Endothelial cell of umbilical vein (primary cell): ENCODE results near the gene INPP5B. TPM values are rescaled to one million over a fixed set of nuclear protein-coding genes. Genes with fewer than 3 reads are reported as not detected.

Experiments
- BruUV-seq: library from RNA; stranded (reverse); fragments of 400-500 nt; replicated peaks from 2 replicates; lab custom pipeline; 2021; lab: Mats Ljungman, UMichigan
- CTCF ChIA-PET: fragments of 300-600, 350-600 bp; sonication (Branson Sonifier 250); formaldehyde crosslinking; loops from one replicate; lab custom pipeline; 2021; ENCODE audit warnings: antibody characterized with exemption, inconsistent platforms; lab: Charles Lee
- POLR2A ChIA-PET: fragments of 300-600, 350-600 bp; sonication (Branson Sonifier 250); formaldehyde crosslinking; loops from one replicate; lab custom pipeline; 2021; ENCODE audit warnings: antibody characterized with exemption, inconsistent platforms; lab: Charles Lee
- DNase-seq: peaks from one replicate; pipeline ENCODE4 v3.0.0-alpha.2; 2011; ENCODE audit warnings: low read depth, low spot score
- FAIRE-seq: peaks from 2 replicates; lab custom pipeline; 2011; peaks lifted over from hg19 to GRCh38; lab: Jason Lieb, UNC
- H2AFZ ChIP-seq: 2 replicates; pipeline ENCODE4 v1.6.0; 2012; ENCODE audit warnings: low read depth, low read length, control low read depth, inconsistent platforms
- H3K27ac ChIP-seq: 2 replicates; pipeline ENCODE4 v1.5.1; 2011; ENCODE audit warnings: low read depth, mild to moderate bottlenecking, control low read depth, low read length, moderate library complexity; ENCODE audit not compliant: insufficient read depth
- H3K27me3 ChIP-seq, 2 experiments: 2 replicates each; pipeline versions ENCODE4 v1.6.0 to v1.6.1; 2011; ENCODE audit warnings: low read length in 2 of 2, mixed read lengths in 1 of 2; ENCODE audit not compliant: control insufficient read depth in 2 of 2, insufficient read depth in 2 of 2
- H3K36me3 ChIP-seq, 2 experiments: 2 replicates in 1 of 2; 3 replicates in 1 of 2; pipeline ENCODE4 v1.5.1; 2011; ENCODE audit warnings: low read length in 2 of 2, mild to moderate bottlenecking in 1 of 2, moderate library complexity in 1 of 2; ENCODE audit not compliant: control insufficient read depth in 2 of 2, insufficient read depth in 2 of 2; ENCODE audit errors: extremely low read depth in 1 of 2
- H3K4me1 ChIP-seq: 3 replicates; pipeline ENCODE4 v1.5.1; 2011; ENCODE audit warnings: mild to moderate bottlenecking, low read length; ENCODE audit not compliant: control insufficient read depth, insufficient read depth; ENCODE audit errors: extremely low read depth
- H3K4me2 ChIP-seq: 2 replicates; pipeline ENCODE4 v1.6.1; 2011; ENCODE audit warnings: low read length, control low read depth, mixed read lengths; ENCODE audit not compliant: insufficient read depth
- H3K4me3 ChIP-seq, 3 experiments: fragments of 200-600 bp in 1 of 3; sonication (generic), shearing (Covaris generic) in 1 of 3; replicated peaks in 1 of 3; 2 replicates each; pipeline ENCODE4 v1.5.1; 2011 to 2016; ENCODE audit warnings: control low read depth in 3 of 3, low read length in 3 of 3, mild to moderate bottlenecking in 2 of 3, inconsistent platforms in 1 of 3, low read depth in 1 of 3, moderate library complexity in 1 of 3; ENCODE audit not compliant: insufficient read depth in 1 of 3
- H3K79me2 ChIP-seq: 2 replicates; pipeline ENCODE4 v1.6.0; 2012; ENCODE audit warnings: low read length, inconsistent platforms; ENCODE audit not compliant: control insufficient read depth, insufficient read depth
- H3K9ac ChIP-seq: replicated peaks from 2 replicates; pipeline ENCODE3; 2011; ENCODE audit warnings: low read length, control low read depth; ENCODE audit not compliant: insufficient read depth; ENCODE audit errors: extremely low read depth
- H3K9me1 ChIP-seq: replicated peaks from 3 replicates; pipeline ENCODE4 v1.6.0; 2011; ENCODE audit warnings: mild to moderate bottlenecking, low read length; ENCODE audit not compliant: control insufficient read depth, insufficient read depth; ENCODE audit errors: extremely low read depth
- H3K9me3 ChIP-seq: replicated peaks from 2 replicates; pipeline ENCODE4 v1.5.1; 2012; ENCODE audit warnings: low read length, inconsistent platforms; ENCODE audit not compliant: control insufficient read depth, insufficient read depth
- H4K20me1 ChIP-seq: replicated peaks from 2 replicates; pipeline ENCODE3; 2011; ENCODE audit warnings: mild to moderate bottlenecking, low read length; ENCODE audit not compliant: control insufficient read depth, insufficient read depth; ENCODE audit errors: extremely low read depth
- CTCF ChIP-seq, 2 donors: IDR thresholded peaks; 1 replicate in 1 of 2; 2 replicates in 1 of 2; pipeline ENCODE4 v1.5.1; 2011; ENCODE audit warnings: low read length in 2 of 2, mild to moderate bottlenecking in 2 of 2, moderate library complexity in 2 of 2, control low read depth in 1 of 2, inconsistent platforms in 1 of 2, low read depth in 1 of 2; ENCODE audit not compliant: insufficient read depth in 1 of 2; ENCODE audit errors: extremely low read depth in 1 of 2
- EZH2 ChIP-seq: IDR thresholded peaks from 2 replicates; pipeline ENCODE4 v1.6.1; 2012; ENCODE audit warnings: borderline replicate concordance, low read depth, mild to moderate bottlenecking, moderate library complexity, low read length, inconsistent platforms; ENCODE audit not compliant: severe bottlenecking
- FOS ChIP-seq: IDR thresholded peaks from 2 replicates; pipeline ENCODE4 v1.6.1; 2011; ENCODE audit warnings: mild to moderate bottlenecking, low read length, moderate library complexity, borderline replicate concordance; ENCODE audit not compliant: insufficient read depth
- GATA2 ChIP-seq: IDR thresholded peaks from 2 replicates; pipeline ENCODE4 v1.7.0; 2011; ENCODE audit warnings: low read depth, mild to moderate bottlenecking, moderate library complexity, mixed read lengths, low read length; ENCODE audit not compliant: insufficient read length, insufficient read depth
- JUN ChIP-seq: IDR thresholded peaks from 2 replicates; pipeline ENCODE4 v1.6.1; 2011; ENCODE audit warnings: borderline replicate concordance, low read depth; ENCODE audit not compliant: insufficient read length, insufficient read depth
- MAX ChIP-seq: IDR thresholded peaks from 2 replicates; pipeline ENCODE4 v1.6.1; 2011; ENCODE audit not compliant: insufficient read depth, insufficient read length
- MYC ChIP-seq: IDR thresholded peaks from one replicate; pipeline ENCODE4 v1.6.1; 2011; ENCODE audit warnings: mild to moderate bottlenecking, low read depth, low read length
- POLR2A ChIP-seq: IDR thresholded peaks from 2 replicates; pipeline ENCODE4 v1.6.1; 2012; ENCODE audit warnings: low read depth, mild to moderate bottlenecking, control low read depth, low read length
- POLR2AphosphoS5 ChIP-seq: IDR thresholded peaks from 2 replicates; pipeline ENCODE4 v1.6.1; 2012; ENCODE audit warnings: low read depth, mild to moderate bottlenecking, control low read depth, low read length, moderate library complexity; ENCODE audit not compliant: insufficient read depth
- dilution Hi-C: fragments of 300-500 bp; cut with MboI; formaldehyde crosslinking; loops from one replicate; pipeline ENCODE4 v1.15.0; 2019; ENCODE audit warnings: low sequenced_read_pairs; ENCODE audit not compliant: extremely low pct_ligation_motif_present
- intact Hi-C: fragments of 100-400 bp; cut with micrococcal nuclease; formaldehyde crosslinking; loops from one replicate; pipeline ENCODE4 v1.10.0; 2022
- polyA plus RNA-seq, 4 experiments: library from polyadenylated mRNA; depleted of rRNA in 3 of 4; stranded (reverse) in 3 of 4; unstranded in 1 of 4; fragments of >200 nt; gene quantifications; 2 replicates each; pipeline versions ENCODE4 v1.2.1 to v1.2.3, GENCODE V29; 2011 to 2012; ENCODE audit warnings: missing spikeins in 1 of 4
- total RNA-seq: library from RNA; stranded (reverse); gene quantifications from 2 replicates; pipeline ENCODE4 v1.2.3, GENCODE V29; 2021

The INPP5B gene
- total and polyA plus RNA-seq, 2 donors (not counting 3 experiments of a cell fraction or from before 2014, with no cell fraction given) = 7.4 to 14.7 TPM

DNA sequence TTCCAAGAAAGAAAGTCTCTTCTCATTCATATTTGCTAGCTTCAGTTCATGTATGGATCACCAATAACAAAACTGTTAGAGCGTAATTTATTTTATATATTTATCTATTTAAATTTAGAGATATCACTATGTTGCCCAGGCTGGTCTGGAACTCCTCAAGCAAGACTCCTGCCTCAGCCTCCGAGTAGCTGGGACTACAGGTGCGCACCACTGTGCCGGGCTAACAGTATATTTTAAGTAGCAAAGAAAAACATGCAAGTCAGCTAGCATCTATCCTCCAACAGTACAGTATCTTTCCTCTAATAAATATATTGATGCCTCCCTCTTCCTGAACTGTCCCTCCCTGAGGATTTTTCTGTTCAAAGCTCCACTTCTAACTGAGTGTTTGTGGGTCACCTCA lies 21.5 kb downstream of the INPP5B start:
- Histone ChIP-seq H2AFZ (no peak overlapping the region), H3K9me1 (no peaks in the 10 kb centered on the region), H3K79me2 (no peaks in the 10 kb centered on the region), H3K9ac (no peak overlapping the region), H3K4me1 (no peaks in the 10 kb centered on the region), H4K20me1 (no peaks in the 10 kb centered on the region), H3K4me3 (no peak overlapping the region), H3K27me3 (no peaks in the 10 kb centered on the region), H3K27ac (no peak overlapping the region), H3K4me2 (no peak overlapping the region), H3K36me3 (no peaks in the 10 kb centered on the region), H3K9me3 (no peaks in the 10 kb centered on the region)
- intact Hi-C loops = no loop called here
- BruUV-seq = no TSS peak
- DNase-seq (no peak), FAIRE-seq (no peak)
- dilution Hi-C loops = no loop called here
- no peak for TF ChIP-seq POLR2A
- no peak for TF ChIP-seq CTCF (IDR thresholded peaks at IDR 0.05; ENCODE audit: extremely low read depth in 1 of 2, insufficient read depth in 1 of 2, low read depth in 1 of 2, low read length in 2 of 2)
- no peak for TF ChIP-seq JUN
- TF ChIP-seq EZH2 = no peak
- no peak for TF ChIP-seq MYC
- TF ChIP-seq FOS = no peak
- no peak for TF ChIP-seq MAX
- no peak for TF ChIP-seq POLR2AphosphoS5
- no peak for TF ChIP-seq GATA2
- CTCF ChIA-PET = no interaction called here
- POLR2A ChIA-PET = no interaction called here
